ENCODE results near the gene AFAP1L1. TPM values are rescaled to one million over a fixed set of nuclear protein-coding genes. Genes with fewer than 3 reads are reported as not detected.
A peak's percentile ranks its signal among the peaks of the same experiment; 100 is the strongest.

AFAP1L1 gene
- total and polyA plus RNA-seq, 9 of the 15 experiments (the other 6 are each of a cell fraction or from before 2014, with no cell fraction given), result 0.01 to 0.12 (median 0.03) TPM; not detected in 4

DNA sequence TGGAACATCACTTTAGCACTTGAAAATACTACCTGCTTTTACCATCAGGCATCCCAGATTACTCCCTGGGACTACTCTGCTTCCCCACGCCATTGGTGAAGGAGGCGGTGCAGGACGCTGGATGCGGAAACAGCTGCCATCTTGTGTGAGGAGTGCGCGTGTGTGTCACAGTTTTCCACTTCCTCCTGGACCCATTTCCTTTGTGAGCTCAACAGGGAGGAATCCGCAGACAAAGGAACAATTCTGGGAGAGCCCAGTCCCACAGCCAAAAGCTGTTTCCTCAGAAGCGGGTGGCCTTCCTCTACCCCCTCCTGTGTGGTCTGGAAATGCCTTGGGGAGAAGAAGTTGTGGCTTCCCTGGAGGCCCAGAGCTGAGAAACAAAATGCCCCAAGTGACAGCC, 16.8 kb downstream of the AFAP1L1 start (continued):
- TF ChIP-seq, protein P1, sequence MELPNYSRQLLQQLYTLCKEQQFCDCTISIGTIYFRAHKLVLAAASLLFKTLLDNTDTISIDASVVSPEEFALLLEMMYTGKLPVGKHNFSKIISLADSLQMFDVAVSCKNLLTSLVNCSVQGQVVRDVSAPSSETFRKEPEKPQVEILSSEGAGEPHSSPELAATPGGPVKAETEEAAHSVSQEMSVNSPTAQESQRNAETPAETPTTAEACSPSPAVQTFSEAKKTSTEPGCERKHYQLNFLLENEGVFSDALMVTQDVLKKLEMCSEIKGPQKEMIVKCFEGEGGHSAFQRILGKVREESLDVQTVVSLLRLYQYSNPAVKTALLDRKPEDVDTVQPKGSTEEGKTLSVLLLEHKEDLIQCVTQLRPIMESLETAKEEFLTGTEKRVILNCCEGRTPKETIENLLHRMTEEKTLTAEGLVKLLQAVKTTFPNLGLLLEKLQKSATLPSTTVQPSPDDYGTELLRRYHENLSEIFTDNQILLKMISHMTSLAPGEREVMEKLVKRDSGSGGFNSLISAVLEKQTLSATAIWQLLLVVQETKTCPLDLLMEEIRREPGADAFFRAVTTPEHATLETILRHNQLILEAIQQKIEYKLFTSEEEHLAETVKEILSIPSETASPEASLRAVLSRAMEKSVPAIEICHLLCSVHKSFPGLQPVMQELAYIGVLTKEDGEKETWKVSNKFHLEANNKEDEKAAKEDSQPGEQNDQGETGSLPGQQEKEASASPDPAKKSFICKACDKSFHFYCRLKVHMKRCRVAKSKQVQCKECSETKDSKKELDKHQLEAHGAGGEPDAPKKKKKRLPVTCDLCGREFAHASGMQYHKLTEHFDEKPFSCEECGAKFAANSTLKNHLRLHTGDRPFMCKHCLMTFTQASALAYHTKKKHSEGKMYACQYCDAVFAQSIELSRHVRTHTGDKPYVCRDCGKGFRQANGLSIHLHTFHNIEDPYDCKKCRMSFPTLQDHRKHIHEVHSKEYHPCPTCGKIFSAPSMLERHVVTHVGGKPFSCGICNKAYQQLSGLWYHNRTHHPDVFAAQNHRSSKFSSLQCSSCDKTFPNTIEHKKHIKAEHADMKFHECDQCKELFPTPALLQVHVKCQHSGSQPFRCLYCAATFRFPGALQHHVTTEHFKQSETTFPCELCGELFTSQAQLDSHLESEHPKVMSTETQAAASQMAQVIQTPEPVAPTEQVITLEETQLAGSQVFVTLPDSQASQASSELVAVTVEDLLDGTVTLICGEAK (IDR thresholded peaks at IDR 0.05), result peak; percentile 83
- TF ChIP-seq, protein P1 (CRISPR knock-in tag; IDR thresholded peaks at IDR 0.05), result no peak
- TF ChIP-seq DIDO1 (tag; IDR thresholded peaks at IDR 0.05; ENCODE audit: low read depth) (0 out of 2 replicates have a peak, but pooled peaks have one; percentile 45), ZNF589 (CRISPR knock-in tag; IDR thresholded peaks at IDR 0.05; ENCODE audit: low read depth) (no peak), HCFC1 (IDR thresholded peaks at IDR 0.05; ENCODE audit: low read depth, low read length) (peak; percentile 45), MED1 (CRISPR knock-in tag; IDR thresholded peaks at IDR 0.05; ENCODE audit: borderline replicate concordance) (no peak), XRCC4 (IDR thresholded peaks at IDR 0.05; ENCODE audit: extremely low read depth, insufficient read depth, insufficient read length) (no peak), GABPB1 (CRISPR knock-in tag; IDR thresholded peaks at IDR 0.05) (peak; percentile 77; the same call in 1 of the 2 replicates), ARHGAP35 (IDR thresholded peaks at IDR 0.05; ENCODE audit: partially characterized antibody) (no peak), CTBP1 (IDR thresholded peaks at IDR 0.05; ENCODE audit: borderline replicate concordance) (0 out of 2 replicates have a peak, but pooled peaks have one; percentile 11), PATZ1 (CRISPR knock-in tag; IDR thresholded peaks at IDR 0.05; ENCODE audit: borderline replicate concordance) (no peak), ZBTB7A (IDR thresholded peaks at IDR 0.05; ENCODE audit: borderline replicate concordance, control insufficient read depth, low read depth, low read length) (no peak), CBX1 (IDR thresholded peaks at IDR 0.05; ENCODE audit: low read depth) (peak; percentile 37; the same call in 1 of the 2 replicates), EHMT2 (IDR thresholded peaks at IDR 0.05) (peak; percentile 76; the same call in 1 of the 2 replicates), NCOA4 (IDR thresholded peaks at IDR 0.05; ENCODE audit: partially characterized antibody) (no peak), TEAD1 (CRISPR knock-in tag; IDR thresholded peaks at IDR 0.05) (no peak), LARP7 (IDR thresholded peaks at IDR 0.05) (no peak), ZNF354B (CRISPR knock-in tag; IDR thresholded peaks at IDR 0.05) (no peak), TGIF2 (CRISPR knock-in tag; IDR thresholded peaks at IDR 0.05) (no peak)

Measured in K562 (cell line).